Neuron (in vitro differentiated cells): ENCODE measurements around the gene CD93.

Experiments used
- H2AFZ ChIP-seq: one replicate; pipeline ENCODE4 v1.6.1; 2013; ENCODE audit warnings: low read depth, mild to moderate bottlenecking, inconsistent platforms, low read length, moderate library complexity
- H3K27me3 ChIP-seq: one replicate; pipeline ENCODE4 v1.6.1; 2013; ENCODE audit warnings: low read length; ENCODE audit not compliant: insufficient read depth
- H3K36me3 ChIP-seq: one replicate; pipeline ENCODE4 v1.6.1; 2013; ENCODE audit warnings: low read length; ENCODE audit not compliant: insufficient read depth
- H3K4me1 ChIP-seq: one replicate; pipeline ENCODE4 v1.6.1; 2013; ENCODE audit warnings: low read length; ENCODE audit not compliant: insufficient read depth
- H3K4me3 ChIP-seq: 2 replicates; pipeline ENCODE4 v1.5.1; 2013; ENCODE audit warnings: mild to moderate bottlenecking, low read length, moderate library complexity
- H3K9me3 ChIP-seq: one replicate; pipeline ENCODE4 v1.6.1; 2013; ENCODE audit warnings: low read length

CD93 gene

DNA sequence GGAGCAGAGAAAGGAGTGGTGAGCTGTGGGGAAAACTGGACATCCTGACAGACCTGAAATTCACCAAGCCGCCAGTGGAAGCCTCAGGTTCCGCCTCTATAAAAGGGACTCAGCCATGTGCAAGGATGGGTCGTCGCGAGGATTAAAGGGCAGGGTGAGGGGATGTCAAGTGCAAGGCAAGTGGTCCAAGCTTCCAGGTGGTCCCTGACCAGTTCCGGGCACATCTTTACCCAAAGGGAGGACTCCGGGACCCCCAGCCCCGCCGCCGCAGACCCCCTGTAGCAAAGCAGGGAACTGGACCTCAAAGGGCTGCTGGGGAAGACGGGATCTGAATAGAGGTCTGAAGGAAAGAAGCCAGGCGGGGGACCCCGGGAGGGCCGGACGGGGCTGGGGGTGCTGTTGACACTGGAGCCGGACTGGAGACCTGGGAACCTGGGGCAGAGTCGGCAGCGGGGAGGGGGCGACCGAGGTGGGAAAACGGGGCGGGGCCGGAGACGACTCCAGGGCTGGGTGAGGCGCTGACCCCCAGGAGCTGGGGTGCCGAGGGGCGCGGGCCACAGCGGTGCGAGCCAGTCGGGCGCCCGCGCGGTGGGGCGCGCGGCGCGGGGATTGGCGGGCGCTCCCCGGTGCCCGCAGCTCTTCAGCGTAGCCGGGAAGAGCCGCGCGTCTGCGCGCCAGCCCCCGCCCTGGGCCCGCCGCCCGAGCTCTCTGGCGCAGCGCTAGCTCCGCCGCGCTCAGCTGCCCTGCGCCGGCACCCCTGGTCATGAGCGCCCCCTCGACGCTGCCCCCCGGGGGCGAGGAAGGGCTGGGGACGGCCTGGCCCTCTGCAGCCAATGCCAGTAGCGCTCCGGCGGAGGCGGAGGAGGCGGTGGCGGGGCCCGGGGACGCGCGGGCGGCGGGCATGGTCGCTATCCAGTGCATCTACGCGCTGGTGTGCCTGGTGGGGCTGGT lies 51.1 kb downstream of the CD93 start, which contains the start of gene SSTR4:
Gene SSTR4, plus strand, starts transcription at position 592 of the 951 bp plus-strand sequence. Its CDS starts 172 bp downstream, at position 764.
- peaks cover 18% of the 10 kb centered on the region for H3K27me3 ChIP-seq
- no peaks in the 10 kb centered on the region for H3K4me1 ChIP-seq
- no peak within 1 kb of the TSS for H3K4me3 ChIP-seq
- no peak within 1 kb of the TSS for H2AFZ ChIP-seq
- H3K36me3 ChIP-seq: no peaks in the 10 kb centered on the region
- H3K9me3 ChIP-seq: no peaks in the 10 kb centered on the region

DNA sequence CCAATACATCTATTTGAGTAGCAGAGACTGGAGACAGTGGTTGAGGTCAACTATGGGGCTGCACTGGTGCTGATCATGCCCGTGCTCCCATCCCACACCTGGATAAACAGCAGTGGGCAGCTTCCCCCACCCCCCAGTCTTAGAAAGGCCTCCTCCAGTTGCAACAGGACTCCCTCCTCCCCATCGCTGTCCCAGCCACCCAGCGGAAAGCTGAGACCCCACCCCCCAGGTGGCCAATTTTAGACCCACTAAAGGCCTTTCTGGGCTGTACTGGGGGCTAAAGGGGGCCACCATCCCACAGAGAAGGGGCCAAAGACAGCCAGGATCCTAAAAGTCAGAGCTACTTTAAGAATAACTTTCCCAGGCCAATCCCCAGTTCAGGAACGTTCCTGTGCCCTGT lies 52.2 kb downstream of the CD93 start:
- Histone ChIP-seq H3K36me3 (no peaks in the 10 kb centered on the region), H3K4me1 (no peaks in the 10 kb centered on the region), H3K4me3 (no peak overlapping the region), H2AFZ (no peak overlapping the region), H3K9me3 (no peaks in the 10 kb centered on the region), H3K27me3 (peaks cover 18% of the 10 kb centered on the region)

DNA sequence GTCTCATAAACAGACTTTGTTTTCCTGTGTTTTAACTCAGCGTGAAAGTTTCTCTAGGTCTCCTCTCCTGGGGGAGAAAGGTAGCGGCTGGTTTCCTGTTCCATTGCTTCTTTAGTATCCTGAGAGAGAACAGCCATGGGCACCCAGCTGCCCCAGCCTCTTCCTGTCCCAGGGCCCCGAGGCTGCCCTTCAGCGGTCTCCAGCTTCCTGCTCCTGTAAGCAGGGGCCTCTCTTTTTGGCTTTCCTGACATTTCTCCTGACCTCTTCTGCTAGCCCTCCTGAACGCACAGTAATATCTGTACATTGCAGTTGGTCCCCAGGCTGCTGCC lies 53.4 kb downstream of the CD93 start:
- H3K36me3 ChIP-seq: no peaks in the 10 kb centered on the region
- H3K27me3 ChIP-seq: peaks cover 17% of the 10 kb centered on the region
- H3K4me3 ChIP-seq: no peak overlapping the region
- no peaks in the 10 kb centered on the region for H3K4me1 ChIP-seq
- H3K9me3 ChIP-seq: no peaks in the 10 kb centered on the region
- no peak overlapping the region for H2AFZ ChIP-seq

DNA sequence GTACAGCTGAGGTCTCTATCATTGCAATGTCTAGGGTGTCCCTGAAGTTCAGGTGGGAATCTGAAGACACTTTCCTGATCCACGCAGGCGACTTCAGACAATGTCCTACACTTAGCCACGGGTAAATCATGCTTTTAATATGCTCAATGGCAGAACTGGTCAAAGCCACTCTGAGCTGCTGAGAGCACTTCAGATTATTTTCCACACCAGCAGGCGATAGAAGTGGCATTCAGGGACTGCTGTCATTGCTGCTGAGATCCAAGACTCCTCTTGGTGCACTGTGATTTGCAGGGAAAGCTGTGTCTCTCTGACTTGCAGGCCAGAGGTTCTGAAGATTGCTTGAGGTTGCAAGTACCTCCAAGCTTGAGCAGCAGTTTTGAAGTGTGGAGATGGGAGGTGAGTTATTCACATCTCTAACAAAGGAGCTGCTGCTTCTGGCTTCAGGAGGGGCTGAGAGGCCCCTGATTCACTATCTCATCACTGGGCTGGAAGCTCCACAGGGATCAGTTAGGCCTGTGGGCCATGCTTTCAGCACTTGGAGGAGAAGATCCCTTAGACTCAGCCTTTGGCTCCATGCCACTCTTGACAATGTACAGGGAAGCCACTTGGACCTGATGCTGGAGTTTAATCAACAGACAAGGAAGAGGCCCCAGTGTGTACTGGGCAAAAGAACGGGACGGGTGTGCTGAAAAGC lies 53.9 kb downstream of the CD93 start:
- H3K4me1 ChIP-seq: no peaks in the 10 kb centered on the region
- H3K4me3 ChIP-seq: no peak overlapping the region
- peaks cover 15% of the 10 kb centered on the region for H3K27me3 ChIP-seq
- no peaks in the 10 kb centered on the region for H3K9me3 ChIP-seq
- H3K36me3 ChIP-seq: no peaks in the 10 kb centered on the region
- no peak overlapping the region for H2AFZ ChIP-seq

DNA sequence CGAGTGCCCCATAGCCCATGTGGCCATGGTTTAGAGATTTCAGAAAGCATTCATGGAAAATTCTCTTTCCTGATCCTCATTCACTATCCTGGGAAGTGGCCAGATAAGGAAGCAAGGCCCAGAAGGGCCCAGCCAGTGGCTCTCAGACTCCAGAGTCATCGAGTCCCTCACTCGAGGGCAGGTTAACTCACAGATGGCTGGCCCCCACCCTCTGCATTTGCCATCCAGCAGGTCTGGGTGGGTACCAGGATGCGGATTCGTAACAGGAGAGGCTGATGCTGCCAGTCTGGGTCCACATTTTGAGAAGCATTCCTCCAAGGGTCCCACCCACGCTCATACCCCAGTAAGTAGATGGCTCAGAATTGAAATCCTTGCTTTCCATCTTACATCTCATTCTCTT lies 54.8 kb downstream of the CD93 start:
- H3K9me3 ChIP-seq: no peaks in the 10 kb centered on the region
- H3K4me1 ChIP-seq: no peaks in the 10 kb centered on the region
- H3K27me3 ChIP-seq: peaks cover 10% of the 10 kb centered on the region
- H2AFZ ChIP-seq: no peak overlapping the region
- no peaks in the 10 kb centered on the region for H3K36me3 ChIP-seq
- no peak overlapping the region for H3K4me3 ChIP-seq
